Lung (tissue), 12 donors: ENCODE results near the gene GP5. TPM values are rescaled to one million over a fixed set of nuclear protein-coding genes. Genes with fewer than 3 reads are reported as not detected.

Source experiments
- ATAC-seq: fragments of 200-7000 bp; cut with Tn5 transposase; one replicate; pipeline ENCODE4 v1.9.1; 2020; ENCODE audit warnings: moderate number of reproducible peaks; ENCODE audit not compliant: insufficient read depth, low FRiP score
- DNase-seq, 3 donors: peaks; one replicate each; pipeline ENCODE4 v3.0.0-alpha.2; 2013 to 2017
- H3K27ac ChIP-seq, 2 donors: one replicate each; pipeline ENCODE4 v1.5.1; 2013; ENCODE audit warnings: mild to moderate bottlenecking in 2 of 2, moderate library complexity in 2 of 2, control low read depth in 1 of 2, inconsistent platforms in 1 of 2, low read depth in 1 of 2, low read length in 1 of 2
- H3K27me3 ChIP-seq, 3 donors: one replicate each; pipeline ENCODE4 v1.5.1; 2013; ENCODE audit warnings: low read length in 2 of 3; ENCODE audit not compliant: control insufficient read depth in 3 of 3, insufficient read depth in 3 of 3
- H3K36me3 ChIP-seq, 4 donors: one replicate each; pipeline ENCODE4 v1.5.1; 2013; ENCODE audit warnings: low read length in 4 of 4, mild to moderate bottlenecking in 1 of 4, moderate library complexity in 1 of 4; ENCODE audit not compliant: control insufficient read depth in 4 of 4, insufficient read depth in 4 of 4
- H3K4me1 ChIP-seq, 5 donors: one replicate each; pipeline ENCODE4 v1.5.1; 2013; ENCODE audit warnings: low read length in 5 of 5, mild to moderate bottlenecking in 2 of 5, moderate library complexity in 1 of 5; ENCODE audit not compliant: control insufficient read depth in 5 of 5, insufficient read depth in 5 of 5
- H3K4me3 ChIP-seq: one replicate; pipeline ENCODE4 v1.5.1; 2013; ENCODE audit warnings: mild to moderate bottlenecking, control low read depth, moderate library complexity
- H3K9ac ChIP-seq, 2 donors: one replicate each; pipeline ENCODE4 v1.5.1; 2013; ENCODE audit warnings: low read length in 2 of 2, control low read depth in 1 of 2; ENCODE audit not compliant: insufficient read depth in 1 of 2
- H3K9me3 ChIP-seq, 4 donors: one replicate each; pipeline ENCODE4 v1.5.1; 2013; ENCODE audit warnings: low read length in 3 of 4, mild to moderate bottlenecking in 1 of 4, moderate library complexity in 1 of 4; ENCODE audit not compliant: control insufficient read depth in 4 of 4, insufficient read depth in 3 of 4
- CTCF ChIP-seq: IDR thresholded peaks from 2 replicates; pipeline ENCODE4 v1.5.1; 2012; ENCODE audit warnings: mild to moderate bottlenecking; ENCODE audit errors: control extremely low read depth, extremely low read depth
- WGBS, 2 donors: extraction: QIAGEN DNeasy Blood & Tissue Kit; methylation state at CpG; one replicate each; pipeline ENCODE4 v1.1.7; 2013; 5-methylcytosine and 5-hydroxymethylcytosine counted together
- polyA plus RNA-seq, 2 donors: library from polyadenylated mRNA; stranded (reverse); fragments of 200-250 nt; gene quantifications; one replicate each; pipeline ENCODE4 v1.2.1, GENCODE V29; 2013
- total RNA-seq, 2 donors: library from RNA; depleted of rRNA in 1 of 2; stranded (reverse); fragments of >200 nt in 1 of 2; gene quantifications; one replicate each; pipeline ENCODE4 v1.2.1, GENCODE V29; 2014 to 2021
- donor health status: control.
- donor health status: control.
- donor health status: Bipolar disorder and iron deficiency.
- donor health status: healthy.
- donor health status: DM: yes; HTN: yes; CAD: no.

The GP5 gene
- total and polyA plus RNA-seq, 4 donors: 0.06 to 1.1 (median 0.37) TPM

GRCh38 chr3:194439881-194440550 lies 41.0 kb upstream of the GP5 start:
- no peak for TF ChIP-seq CTCF
- no peak overlapping the region for H3K4me3 ChIP-seq
- ATAC-seq: no peak
- no peaks in the 10 kb centered on the region for H3K9me3 ChIP-seq
- H3K27me3 ChIP-seq: no peaks in the 10 kb centered on the region
- H3K36me3 ChIP-seq: peaks cover 5 to 54% (median 24%) of the 10 kb centered on the region in 4 donors
- 64 to 81% methylated on average over 6 of the region's 6 CpGs for WGBS, 2 donors
- peak in 1 of 3 donors; percentile 10 for DNase-seq
- no peak overlapping the region for H3K27ac ChIP-seq
- H3K4me1 ChIP-seq: peaks cover 0 to 1% (median 0%) of the 10 kb centered on the region in 5 donors
- no peak overlapping the region for H3K9ac ChIP-seq

GRCh38 chr3:194434503-194434902 lies 35.4 kb upstream of the GP5 start:
- Histone ChIP-seq H3K4me3 (no peak overlapping the region), H3K27me3 (no peaks in the 10 kb centered on the region), H3K4me1 (no peaks in the 10 kb centered on the region), H3K9ac (no peak overlapping the region), H3K27ac (no peak overlapping the region), H3K9me3 (no peaks in the 10 kb centered on the region), H3K36me3 (peaks cover 11 to 58% (median 31%) of the 10 kb centered on the region in 4 donors)
- TF ChIP-seq CTCF: no peak
- DNase-seq (no peak), ATAC-seq (no peak)
- 79 to 97% methylated on average over 3 of the region's 3 CpGs for WGBS, 2 donors

GRCh38 chr3:194431554-194431953 lies 32.5 kb upstream of the GP5 start:
- no peaks in the 10 kb centered on the region for H3K27me3 ChIP-seq
- WGBS, 2 donors: 80 to 90% methylated on average over 5 of the region's 5 CpGs
- TF ChIP-seq CTCF: no peak
- no peak overlapping the region for H3K9ac ChIP-seq
- no peaks in the 10 kb centered on the region for H3K4me1 ChIP-seq
- DNase-seq (no peak), ATAC-seq (no peak)
- no peak overlapping the region for H3K27ac ChIP-seq
- H3K36me3 ChIP-seq: peaks cover 14 to 50% (median 33%) of the 10 kb centered on the region in 4 donors
- H3K9me3 ChIP-seq: no peaks in the 10 kb centered on the region
- H3K4me3 ChIP-seq: no peak overlapping the region

- H3K4me3 ChIP-seq: no peak overlapping the region
- H3K9ac ChIP-seq: no peak overlapping the region
- 95 to 96% methylated on average over 4 of the region's 4 CpGs for WGBS, 2 donors
- DNase-seq (no peak), ATAC-seq (no peak)
- no peaks in the 10 kb centered on the region for H3K27me3 ChIP-seq
- H3K4me1 ChIP-seq: no peaks in the 10 kb centered on the region
- TF ChIP-seq CTCF: no peak
- H3K36me3 ChIP-seq: peaks cover 11 to 26% (median 19%) of the 10 kb centered on the region in 4 donors
- no peaks in the 10 kb centered on the region for H3K9me3 ChIP-seq
- H3K27ac ChIP-seq: no peak overlapping the region
Measured at GRCh38 chr3:194425399-194425798, 26.3 kb upstream of the GP5 start.
